ENCODE results near the gene SIKE1. TPM values are rescaled to one million over a fixed set of nuclear protein-coding genes. Genes with fewer than 3 reads are reported as not detected.

SIKE1 gene
- total and polyA plus RNA-seq, 2 donors from 2014 or later = 21.2 to 36.8 TPM

- Histone ChIP-seq H3K9me3 (ENCODE audit: control insufficient read depth in 2 of 3, insufficient read depth in 1 of 3, low read length in 3 of 3) (no peaks in the 10 kb centered on the region), H3K4me1 (ENCODE audit: control insufficient read depth in 2 of 3, insufficient read depth in 2 of 3, low read depth in 1 of 3, low read length in 3 of 3) (no peaks in the 10 kb centered on the region), H3K36me3 (ENCODE audit: control insufficient read depth in 2 of 3, insufficient read depth in 3 of 3, low read length in 3 of 3) (no peaks in the 10 kb centered on the region), H3K9ac (ENCODE audit: low read length in 3 of 3) (no peak overlapping the region), H3K27ac (ENCODE audit: low read depth in 2 of 2, low read length in 2 of 2) (no peak overlapping the region), H3K27me3 (ENCODE audit: control insufficient read depth, insufficient read depth, low read length) (no peaks in the 10 kb centered on the region), H3K4me3 (ENCODE audit: low read length in 3 of 3) (no peak overlapping the region)
- no peak for TF ChIP-seq CTCF (IDR thresholded peaks at IDR 0.05; ENCODE audit: borderline replicate concordance, extremely low read depth, insufficient read depth)
- DNase-seq = no peak
- intact Hi-C loops (cut with DNase I) = no loop called here
- no peak for FAIRE-seq
These were observed 15.8 kb downstream of the SIKE1 start for GRCh38 chr1:114764689-114765088.

GRCh38 chr1:114758256-114758832 is 22.1 kb downstream of the SIKE1 start:
- Histone ChIP-seq H3K4me3 (ENCODE audit: low read length in 3 of 3) (peak overlapping the region; percentile 91 to 100 (median 98)), H3K27ac (ENCODE audit: low read depth in 2 of 2, low read length in 2 of 2) (peak overlapping the region; percentile 32 to 100), H3K9me3 (ENCODE audit: control insufficient read depth in 2 of 3, insufficient read depth in 1 of 3, low read length in 3 of 3) (no peaks in the 10 kb centered on the region), H3K9ac (ENCODE audit: low read length in 3 of 3) (peak overlapping the region in 2 of 3 donors; percentile 100), H3K4me1 (ENCODE audit: control insufficient read depth in 2 of 3, insufficient read depth in 2 of 3, low read depth in 1 of 3, low read length in 3 of 3) (peaks cover 5 to 24% (median 12%) of the 10 kb centered on the region in 3 donors), H3K27me3 (ENCODE audit: control insufficient read depth, insufficient read depth, low read length) (no peaks in the 10 kb centered on the region), H3K36me3 (ENCODE audit: control insufficient read depth in 2 of 3, insufficient read depth in 3 of 3, low read length in 3 of 3) (peaks cover 0 to 3% (median 0%) of the 10 kb centered on the region in 3 donors)
- no peak for TF ChIP-seq CTCF (IDR thresholded peaks at IDR 0.05; ENCODE audit: borderline replicate concordance, extremely low read depth, insufficient read depth)
- no peak for DNase-seq
- FAIRE-seq = no peak
- intact Hi-C loops (cut with DNase I) = no loop called here

- Histone ChIP-seq H3K4me1 (ENCODE audit: control insufficient read depth in 2 of 3, insufficient read depth in 2 of 3, low read depth in 1 of 3, low read length in 3 of 3) (peaks cover 5 to 25% (median 13%) of the 10 kb centered on the region in 3 donors), H3K27me3 (ENCODE audit: control insufficient read depth, insufficient read depth, low read length) (no peaks in the 10 kb centered on the region), H3K9me3 (ENCODE audit: control insufficient read depth in 2 of 3, insufficient read depth in 1 of 3, low read length in 3 of 3) (no peaks in the 10 kb centered on the region), H3K27ac (ENCODE audit: low read depth in 2 of 2, low read length in 2 of 2) (peak within 1 kb of the TSS; percentile 98 to 100), H3K36me3 (ENCODE audit: control insufficient read depth in 2 of 3, insufficient read depth in 3 of 3, low read length in 3 of 3) (peaks cover 0 to 3% (median 0%) of the 10 kb centered on the region in 3 donors), H3K9ac (ENCODE audit: low read length in 3 of 3) (peak within 1 kb of the TSS; percentile 98 to 100 (median 100)), H3K4me3 (ENCODE audit: low read length in 3 of 3) (peak within 1 kb of the TSS; percentile 91 to 100 (median 98))
- TF ChIP-seq CTCF (IDR thresholded peaks at IDR 0.05; ENCODE audit: borderline replicate concordance, extremely low read depth, insufficient read depth) = peak; percentile 18
- intact Hi-C loops (cut with DNase I) = no loop called here
- FAIRE-seq = no peak
- peak; percentile 98 to 99 (median 99) for DNase-seq
These were observed 22.8 kb downstream of the SIKE1 start, which contains the start of gene CSDE1 for GRCh38 chr1:114757455-114758255. Gene CSDE1, minus strand, starts transcription at chr1:114757984. Its CDS starts 18,094 bp downstream, at chr1:114739890.

Data from kidney (tissue), 14 donors.